SK-N-SH (cell line): ENCODE results near the gene TMEM14B.
"Not testable (repeated sequence)": the region's sequence is repeated elsewhere in the genome, so short reads cannot be mapped to it uniquely, and the experiment has no call there.

ENCODE experiments used
- CHD2 ChIP-seq: fragments of 150-350 bp; IDR thresholded peaks from 2 replicates; pipeline ENCODE4 v1.6.1; 2018; ENCODE audit warnings: low read length; ENCODE audit not compliant: partially characterized antibody
- EP300 ChIP-seq, 2 experiments: IDR thresholded peaks; 2 replicates each; pipeline versions ENCODE4 v1.4.0 to v1.6.1; 2012; ENCODE audit warnings: borderline replicate concordance in 1 of 2, low read depth in 1 of 2, low read length in 1 of 2
- GABPA ChIP-seq: IDR thresholded peaks from 2 replicates; pipeline ENCODE4 v1.4.0; 2012; ENCODE audit warnings: low read depth, mild to moderate bottlenecking
- NRF1 ChIP-seq: IDR thresholded peaks from 2 replicates; pipeline ENCODE4 v1.6.1; 2012; ENCODE audit warnings: low read depth, mild to moderate bottlenecking, low read length
- POLR2AphosphoS5 ChIP-seq: IDR thresholded peaks from 2 replicates; pipeline ENCODE4 v1.6.1; 2012; ENCODE audit warnings: low read depth, low read length
- TEAD4 ChIP-seq: IDR thresholded peaks from 2 replicates; pipeline ENCODE4 v1.4.0; 2012; ENCODE audit warnings: mild to moderate bottlenecking, borderline replicate concordance; ENCODE audit not compliant: insufficient read depth
- USF1 ChIP-seq: IDR thresholded peaks from 2 replicates; pipeline ENCODE4 v1.4.0; 2012; ENCODE audit warnings: low read depth, borderline replicate concordance
- TF ChIP-seq, protein P1 (sequence below): fragments of 200-600 bp; sonication (generic); IDR thresholded peaks from 2 replicates; pipeline ENCODE4 v1.6.1; 2017; ENCODE audit warnings: antibody characterized with exemption, mild to moderate bottlenecking, moderate library complexity
- TF ChIP-seq, protein P2 (sequence below): IDR thresholded peaks from 2 replicates; pipeline ENCODE4 v1.6.1; 2012; ENCODE audit warnings: mild to moderate bottlenecking, low read depth, low read length, moderate library complexity

GRCh38 chr6:10751757-10752156 lies 4.2 kb downstream of the TMEM14B start:
- not testable (repeated sequence) for TF ChIP-seq TEAD4; GABPA; USF1; EP300 (IDR thresholded peaks at IDR 0.05; ENCODE audit: borderline replicate concordance in 1 of 2, low read depth in 1 of 2, low read length in 1 of 2); NRF1; POLR2AphosphoS5; CHD2
- TF ChIP-seq, protein P1, sequence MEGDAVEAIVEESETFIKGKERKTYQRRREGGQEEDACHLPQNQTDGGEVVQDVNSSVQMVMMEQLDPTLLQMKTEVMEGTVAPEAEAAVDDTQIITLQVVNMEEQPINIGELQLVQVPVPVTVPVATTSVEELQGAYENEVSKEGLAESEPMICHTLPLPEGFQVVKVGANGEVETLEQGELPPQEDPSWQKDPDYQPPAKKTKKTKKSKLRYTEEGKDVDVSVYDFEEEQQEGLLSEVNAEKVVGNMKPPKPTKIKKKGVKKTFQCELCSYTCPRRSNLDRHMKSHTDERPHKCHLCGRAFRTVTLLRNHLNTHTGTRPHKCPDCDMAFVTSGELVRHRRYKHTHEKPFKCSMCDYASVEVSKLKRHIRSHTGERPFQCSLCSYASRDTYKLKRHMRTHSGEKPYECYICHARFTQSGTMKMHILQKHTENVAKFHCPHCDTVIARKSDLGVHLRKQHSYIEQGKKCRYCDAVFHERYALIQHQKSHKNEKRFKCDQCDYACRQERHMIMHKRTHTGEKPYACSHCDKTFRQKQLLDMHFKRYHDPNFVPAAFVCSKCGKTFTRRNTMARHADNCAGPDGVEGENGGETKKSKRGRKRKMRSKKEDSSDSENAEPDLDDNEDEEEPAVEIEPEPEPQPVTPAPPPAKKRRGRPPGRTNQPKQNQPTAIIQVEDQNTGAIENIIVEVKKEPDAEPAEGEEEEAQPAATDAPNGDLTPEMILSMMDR = not testable (repeated sequence)
- TF ChIP-seq, protein P2, sequence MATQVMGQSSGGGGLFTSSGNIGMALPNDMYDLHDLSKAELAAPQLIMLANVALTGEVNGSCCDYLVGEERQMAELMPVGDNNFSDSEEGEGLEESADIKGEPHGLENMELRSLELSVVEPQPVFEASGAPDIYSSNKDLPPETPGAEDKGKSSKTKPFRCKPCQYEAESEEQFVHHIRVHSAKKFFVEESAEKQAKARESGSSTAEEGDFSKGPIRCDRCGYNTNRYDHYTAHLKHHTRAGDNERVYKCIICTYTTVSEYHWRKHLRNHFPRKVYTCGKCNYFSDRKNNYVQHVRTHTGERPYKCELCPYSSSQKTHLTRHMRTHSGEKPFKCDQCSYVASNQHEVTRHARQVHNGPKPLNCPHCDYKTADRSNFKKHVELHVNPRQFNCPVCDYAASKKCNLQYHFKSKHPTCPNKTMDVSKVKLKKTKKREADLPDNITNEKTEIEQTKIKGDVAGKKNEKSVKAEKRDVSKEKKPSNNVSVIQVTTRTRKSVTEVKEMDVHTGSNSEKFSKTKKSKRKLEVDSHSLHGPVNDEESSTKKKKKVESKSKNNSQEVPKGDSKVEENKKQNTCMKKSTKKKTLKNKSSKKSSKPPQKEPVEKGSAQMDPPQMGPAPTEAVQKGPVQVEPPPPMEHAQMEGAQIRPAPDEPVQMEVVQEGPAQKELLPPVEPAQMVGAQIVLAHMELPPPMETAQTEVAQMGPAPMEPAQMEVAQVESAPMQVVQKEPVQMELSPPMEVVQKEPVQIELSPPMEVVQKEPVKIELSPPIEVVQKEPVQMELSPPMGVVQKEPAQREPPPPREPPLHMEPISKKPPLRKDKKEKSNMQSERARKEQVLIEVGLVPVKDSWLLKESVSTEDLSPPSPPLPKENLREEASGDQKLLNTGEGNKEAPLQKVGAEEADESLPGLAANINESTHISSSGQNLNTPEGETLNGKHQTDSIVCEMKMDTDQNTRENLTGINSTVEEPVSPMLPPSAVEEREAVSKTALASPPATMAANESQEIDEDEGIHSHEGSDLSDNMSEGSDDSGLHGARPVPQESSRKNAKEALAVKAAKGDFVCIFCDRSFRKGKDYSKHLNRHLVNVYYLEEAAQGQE = not testable (repeated sequence)
